PC-9 (cell line): ENCODE measurements around the gene TBX10. TPM values are rescaled to one million over a fixed set of nuclear protein-coding genes. Genes with fewer than 3 reads are reported as not detected.
"Not testable (repeated sequence)": the region's sequence is repeated elsewhere in the genome, so short reads cannot be mapped to it uniquely, and the experiment has no call there.

ENCODE experiments used
- BruUV-seq: library from RNA; stranded (reverse); fragments of 400-500 nt; replicated peaks from 2 replicates; lab custom pipeline; 2021; lab: Mats Ljungman, UMichigan
- CTCF ChIA-PET: fragments of 300-600 bp; sonication (Branson Sonifier 250); formaldehyde crosslinking; loops from one replicate; lab custom pipeline; 2022; ENCODE audit warnings: antibody characterized with exemption; lab: Charles Lee
- POLR2A ChIA-PET: fragments of 300-600 bp; sonication (Branson Sonifier 250); formaldehyde crosslinking; loops from one replicate; lab custom pipeline; 2022; ENCODE audit warnings: antibody characterized with exemption; ENCODE audit not compliant: unreplicated experiment; lab: Charles Lee
- DNase-seq, 2 experiments: peaks; one replicate each; pipeline versions ENCODE4 v3.0.0 to v3.0.0-alpha.2; 2015 to 2022; ENCODE audit warnings: mixed read lengths in 1 of 2
- H2AFZ ChIP-seq: fragments of 200-600 bp; sonication (generic); 2 replicates; pipeline ENCODE4 v1.8.1; 2017; ENCODE audit warnings: antibody characterized with exemption
- H3F3A ChIP-seq: fragments of 200-600 bp; sonication (generic); 2 replicates; pipeline ENCODE4 v1.8.1; 2017; ENCODE audit warnings: antibody characterized with exemption, mild to moderate bottlenecking, low read depth; ENCODE audit not compliant: insufficient read depth
- H3K27ac ChIP-seq: fragments of 200-600 bp; sonication (generic); 2 replicates; pipeline ENCODE4 v1.6.1; 2016; ENCODE audit warnings: mixed run types
- H3K27me3 ChIP-seq: fragments of 200-600 bp; sonication (generic); 2 replicates; pipeline ENCODE4 v1.6.1; 2016; ENCODE audit warnings: low read depth, mixed run types; ENCODE audit not compliant: insufficient read depth
- H3K36me3 ChIP-seq: fragments of 200-600 bp; sonication (generic); 2 replicates; pipeline ENCODE4 v1.6.1; 2016; ENCODE audit warnings: low read depth, mixed run types
- H3K4me1 ChIP-seq: fragments of 200-600 bp; sonication (generic); replicated peaks from 2 replicates; pipeline ENCODE4 v1.6.1; 2016; ENCODE audit warnings: mixed run types; ENCODE audit not compliant: insufficient read depth
- H3K4me2 ChIP-seq: fragments of 200-600 bp; sonication (generic); 2 replicates; pipeline ENCODE4 v1.6.1; 2017; ENCODE audit warnings: mixed run types
- H3K4me3 ChIP-seq: fragments of 200-600 bp; sonication (generic); 2 replicates; pipeline ENCODE4 v1.6.1; 2016; ENCODE audit warnings: mixed run types
- H3K79me2 ChIP-seq: fragments of 200-600 bp; sonication (generic); 2 replicates; pipeline ENCODE4 v1.6.1; 2017; ENCODE audit warnings: low read depth, mixed run types
- H3K9me2 ChIP-seq: fragments of 200-600 bp; sonication (generic); 2 replicates; pipeline ENCODE4 v1.8.1; 2017; ENCODE audit warnings: mild to moderate bottlenecking; ENCODE audit not compliant: insufficient read depth
- H3K9me3 ChIP-seq: fragments of 200-600 bp; sonication (generic); 2 replicates; pipeline ENCODE4 v1.8.1; 2016; ENCODE audit warnings: low read depth; ENCODE audit not compliant: insufficient read depth
- H4K20me1 ChIP-seq: fragments of 200-600 bp; sonication (generic); 2 replicates; pipeline ENCODE4 v1.8.1; 2017; ENCODE audit not compliant: insufficient read depth
- EZH2 ChIP-seq: fragments of 200-600 bp; sonication (generic); IDR thresholded peaks from 2 replicates; pipeline ENCODE4 v1.8.0; 2017; ENCODE audit warnings: antibody characterized with exemption, low read depth
- intact Hi-C: fragments of 100-400 bp; cut with micrococcal nuclease; formaldehyde crosslinking; loops from one replicate; pipeline ENCODE4 v1.10.0; 2022; ENCODE audit not compliant: unreplicated experiment
- total RNA-seq: library from RNA; stranded (reverse); gene quantifications from 2 replicates; pipeline ENCODE4 v1.2.3, GENCODE V29; 2021
- TF ChIP-seq, protein P1 (sequence below): fragments of 200-600 bp; sonication (generic); conservative IDR thresholded peaks from 2 replicates; pipeline ENCODE4 v1.6.1; 2017; ENCODE audit warnings: mixed run types, antibody characterized with exemption, mild to moderate bottlenecking, moderate library complexity

Gene TBX10
- total RNA-seq, 1 experiment from 2014 or later, result not detected

GRCh38 chr11:67592880-67593564 is 46.5 kb downstream of the TBX10 start:
- BruUV-seq, result no TSS peak

DNA sequence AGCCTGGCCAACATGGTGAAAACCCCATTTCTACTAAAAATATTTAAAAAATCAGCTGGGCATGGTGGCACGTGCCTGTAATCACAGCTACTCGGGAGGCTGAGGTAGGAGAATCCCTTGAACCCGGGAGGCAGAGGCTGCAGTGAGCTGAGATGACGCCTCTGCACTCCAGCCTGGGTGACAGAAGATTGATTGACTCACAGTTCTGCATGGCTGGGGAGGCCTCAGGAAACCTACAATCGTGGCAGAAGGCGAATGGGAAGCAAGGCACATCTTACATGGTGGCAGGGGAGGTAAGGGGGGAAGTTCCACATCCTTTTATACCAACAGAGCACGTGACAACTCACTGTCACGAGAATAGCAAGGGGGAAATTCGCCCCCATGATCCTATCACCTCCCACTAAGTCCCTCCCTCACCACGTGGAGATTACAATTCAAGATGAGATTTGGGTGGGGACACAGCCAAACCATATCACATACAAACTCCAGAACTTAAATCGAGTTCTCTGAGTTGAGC is 50.6 kb downstream of the TBX10 start:
- H2AFZ ChIP-seq, H3K9me3 ChIP-seq, H3K4me3 ChIP-seq, H3K4me1 ChIP-seq, H3K27me3 ChIP-seq, CTCF ChIA-PET, H3K4me2 ChIP-seq, intact Hi-C loops, BruUV-seq, H3K27ac ChIP-seq, DNase-seq, H3K9me2 ChIP-seq: not testable (repeated sequence)
- Histone ChIP-seq H3K36me3 (peaks cover 33% of the 10 kb centered on the region), H3K79me2 (peaks cover 19% of the 10 kb centered on the region), H3F3A (peaks cover 66% of the 10 kb centered on the region; the same call in 1 of the 2 replicates), H4K20me1 (peaks cover 42% of the 10 kb centered on the region)
- POLR2A ChIA-PET, result interaction anchor here (0.6 kb wide), 2 partner anchors 35 to 187 kb away, joined by 3 to 4 read pairs; partner anchors contain the start of gene PPP1CA

More at GRCh38 chr11:67592880-67593564, 46.5 kb downstream of the TBX10 start:
- TF ChIP-seq, protein P1, sequence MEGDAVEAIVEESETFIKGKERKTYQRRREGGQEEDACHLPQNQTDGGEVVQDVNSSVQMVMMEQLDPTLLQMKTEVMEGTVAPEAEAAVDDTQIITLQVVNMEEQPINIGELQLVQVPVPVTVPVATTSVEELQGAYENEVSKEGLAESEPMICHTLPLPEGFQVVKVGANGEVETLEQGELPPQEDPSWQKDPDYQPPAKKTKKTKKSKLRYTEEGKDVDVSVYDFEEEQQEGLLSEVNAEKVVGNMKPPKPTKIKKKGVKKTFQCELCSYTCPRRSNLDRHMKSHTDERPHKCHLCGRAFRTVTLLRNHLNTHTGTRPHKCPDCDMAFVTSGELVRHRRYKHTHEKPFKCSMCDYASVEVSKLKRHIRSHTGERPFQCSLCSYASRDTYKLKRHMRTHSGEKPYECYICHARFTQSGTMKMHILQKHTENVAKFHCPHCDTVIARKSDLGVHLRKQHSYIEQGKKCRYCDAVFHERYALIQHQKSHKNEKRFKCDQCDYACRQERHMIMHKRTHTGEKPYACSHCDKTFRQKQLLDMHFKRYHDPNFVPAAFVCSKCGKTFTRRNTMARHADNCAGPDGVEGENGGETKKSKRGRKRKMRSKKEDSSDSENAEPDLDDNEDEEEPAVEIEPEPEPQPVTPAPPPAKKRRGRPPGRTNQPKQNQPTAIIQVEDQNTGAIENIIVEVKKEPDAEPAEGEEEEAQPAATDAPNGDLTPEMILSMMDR, result no peak
- TF ChIP-seq EZH2, result no peak
- H3K27ac ChIP-seq, result no peak overlapping the region
- no peak overlapping the region for H3K4me3 ChIP-seq
- no peaks in the 10 kb centered on the region for H3K9me3 ChIP-seq
- peaks cover 4% of the 10 kb centered on the region; the same call in 1 of the 2 replicates for H3K36me3 ChIP-seq
- no peak overlapping the region for H2AFZ ChIP-seq
- no peaks in the 10 kb centered on the region for H3K4me1 ChIP-seq
- ChIA-PET POLR2A (interaction anchor here (0.6 to 0.7 kb wide), 2 partner anchors 55 to 98 kb away, joined by 3 to 4 read pairs; no protein-coding TSS in a partner anchor), CTCF (interaction anchor here (0.6 kb wide), 1 partner anchor 162 kb away, joined by 3 read pairs; no protein-coding TSS in a partner anchor)
- H3K27me3 ChIP-seq, result no peaks in the 10 kb centered on the region
- intact Hi-C loops, result no loop called here
- no peak for DNase-seq
- H4K20me1 ChIP-seq, result peaks cover 6% of the 10 kb centered on the region; the same call in 1 of the 2 replicates
- H3K4me2 ChIP-seq, result no peak overlapping the region
- peaks cover 30% of the 10 kb centered on the region; the same call in 1 of the 2 replicates for H3F3A ChIP-seq
- H3K9me2 ChIP-seq, result no peaks in the 10 kb centered on the region
- H3K79me2 ChIP-seq, result no peaks in the 10 kb centered on the region

- Histone ChIP-seq H2AFZ (no peak overlapping the region), H3K9me3 (no peaks in the 10 kb centered on the region), H3F3A (peaks cover 66% of the 10 kb centered on the region; the same call in 1 of the 2 replicates), H3K79me2 (peaks cover 22% of the 10 kb centered on the region), H3K4me1 (peaks cover 10% of the 10 kb centered on the region), H3K27ac (no peak overlapping the region), H4K20me1 (peaks cover 42% of the 10 kb centered on the region), H3K36me3 (peaks cover 33% of the 10 kb centered on the region), H3K27me3 (no peaks in the 10 kb centered on the region), H3K4me2 (no peak overlapping the region), H3K9me2 (no peaks in the 10 kb centered on the region), H3K4me3 (no peak overlapping the region)
- CTCF ChIA-PET, result no interaction called here
- BruUV-seq, result no TSS peak
- no peak for DNase-seq
- TF ChIP-seq EZH2, result no peak
- TF ChIP-seq, protein P1, result no peak
- POLR2A ChIA-PET, result interaction anchor here (0.6 kb wide), 2 partner anchors 36 to 186 kb away, joined by 3 to 4 read pairs; partner anchors contain the start of gene PPP1CA
- intact Hi-C loops, result no loop called here
These were observed 51.4 kb downstream of the TBX10 start for GRCh38 chr11:67588136-67588503.
